ENCODE results near the gene SYT12.

The SYT12 gene

DNA sequence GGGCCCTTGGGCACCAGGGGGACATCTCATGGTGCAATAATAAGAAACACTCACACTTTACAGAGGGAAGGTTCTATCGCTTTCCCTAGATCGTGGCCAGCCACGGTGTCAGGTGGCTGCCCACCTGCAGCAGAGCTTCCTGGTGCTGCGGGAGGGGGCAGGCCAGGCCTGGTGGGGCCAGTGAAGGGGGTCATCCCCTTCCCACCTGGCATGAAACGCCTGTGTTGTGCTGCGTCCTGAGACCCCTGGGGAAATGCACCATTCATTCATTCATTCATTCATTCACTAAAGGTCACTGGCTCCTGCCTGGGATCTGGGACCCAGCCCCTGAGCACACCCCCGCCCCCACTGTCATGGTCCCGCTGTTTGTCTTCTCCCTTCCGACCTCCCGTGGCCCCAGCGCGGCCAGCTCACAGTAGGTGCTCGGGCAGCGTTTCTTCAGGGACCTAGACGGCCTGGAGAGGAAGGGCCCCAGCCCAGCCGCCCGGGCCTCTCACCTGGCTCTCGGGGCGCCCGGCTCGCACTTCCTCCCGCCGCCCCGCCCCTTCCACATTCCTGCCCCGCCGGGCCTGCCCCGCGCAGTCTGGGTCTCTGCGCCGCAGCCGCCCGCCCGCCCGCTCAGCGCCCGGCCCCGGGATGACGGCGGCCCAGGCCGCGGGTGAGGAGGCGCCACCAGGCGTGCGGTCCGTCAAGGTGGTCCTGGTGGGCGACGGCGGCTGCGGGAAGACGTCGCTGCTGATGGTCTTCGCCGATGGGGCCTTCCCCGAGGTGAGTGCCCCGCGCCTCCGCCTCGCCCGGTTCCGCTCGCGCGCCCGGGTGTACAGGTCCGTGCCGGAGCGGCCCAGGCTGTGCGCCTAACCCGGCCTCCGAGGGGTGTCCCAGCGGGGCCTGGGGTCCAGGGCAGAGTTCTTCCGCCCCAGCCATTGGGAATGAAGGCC lies 33.6 kb downstream of the SYT12 start, which contains the start of gene RHOD:
RHOD (plus strand) TSS at position 581 of the 938 bp plus-strand sequence; CDS start at position 637, 56 bp downstream.
- in situ Hi-C loops (cut with HindIII; ENCODE audit: low pct_unique_long_range_greater_than_20kb, low sequenced_read_pairs), result no loop called here
- DNase-seq (ENCODE audit: low read depth in 1 of 2, low spot score in 1 of 2), result peak; percentile 82 to 87
- TF ChIP-seq JUND (IDR thresholded peaks at IDR 0.05; ENCODE audit: low read depth), result no peak

DNA sequence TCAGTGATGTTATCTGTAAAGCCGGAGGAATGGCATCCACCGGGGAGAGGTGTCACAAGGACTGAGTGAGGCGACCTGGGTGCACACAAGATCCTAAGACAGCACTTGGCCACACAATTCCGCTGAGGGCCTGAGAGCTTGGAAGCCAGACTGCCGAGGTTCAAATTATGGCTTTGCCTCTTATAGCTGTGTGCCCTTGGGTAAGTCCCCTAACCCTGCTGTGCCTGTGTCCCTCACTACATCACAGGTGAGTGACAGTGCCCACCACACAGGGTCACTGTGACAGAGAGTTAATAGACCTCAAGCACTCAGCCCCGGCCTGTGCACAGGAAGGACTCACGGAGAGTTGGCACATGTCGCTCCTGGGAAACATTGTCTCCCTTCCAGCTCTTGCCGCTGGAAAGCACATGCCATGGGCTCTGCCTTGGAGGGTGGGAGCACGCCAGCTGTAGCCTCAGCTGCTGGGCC lies 34.3 kb downstream of the SYT12 start:
- no peak for TF ChIP-seq JUND (IDR thresholded peaks at IDR 0.05; ENCODE audit: low read depth)
- DNase-seq (ENCODE audit: low read depth in 1 of 2, low spot score in 1 of 2), result peak; percentile 51 to 70
- in situ Hi-C loops (cut with HindIII; ENCODE audit: low pct_unique_long_range_greater_than_20kb, low sequenced_read_pairs), result no loop called here

DNA sequence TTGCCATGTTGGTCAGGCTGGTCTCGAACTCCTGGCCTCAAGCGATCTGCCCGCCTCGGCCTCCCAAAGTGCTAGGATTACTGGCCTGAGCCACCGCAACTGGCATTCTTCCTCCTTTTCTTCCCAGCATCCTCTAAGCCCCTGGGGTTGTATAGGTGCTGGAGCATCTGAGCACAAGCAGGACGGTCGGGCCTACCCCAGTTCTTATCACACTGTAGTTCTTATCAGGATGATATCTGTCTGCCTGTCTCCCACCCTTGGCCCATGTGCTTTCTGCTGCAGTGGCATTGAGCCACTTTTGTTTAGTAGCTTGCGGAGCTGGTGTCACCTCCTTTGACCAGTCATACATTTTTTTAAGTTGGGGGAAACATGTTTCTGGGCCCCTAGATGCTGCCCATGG lies 35.6 kb downstream of the SYT12 start:
- no peak for DNase-seq (ENCODE audit: low read depth in 1 of 2, low spot score in 1 of 2)
- in situ Hi-C loops (cut with HindIII; ENCODE audit: low pct_unique_long_range_greater_than_20kb, low sequenced_read_pairs), result no loop called here
- no peak for TF ChIP-seq JUND (IDR thresholded peaks at IDR 0.05; ENCODE audit: low read depth)

GRCh38 chr11:67059671-67060070 lies 36.7 kb downstream of the SYT12 start:
- no peak for DNase-seq (ENCODE audit: low read depth in 1 of 2, low spot score in 1 of 2)
- TF ChIP-seq JUND (IDR thresholded peaks at IDR 0.05; ENCODE audit: low read depth), result no peak
- in situ Hi-C loops (cut with HindIII; ENCODE audit: low pct_unique_long_range_greater_than_20kb, low sequenced_read_pairs), result no loop called here

- TF ChIP-seq JUND (IDR thresholded peaks at IDR 0.05; ENCODE audit: low read depth), result no peak
- no peak for DNase-seq (ENCODE audit: low read depth in 1 of 2, low spot score in 1 of 2)
- in situ Hi-C loops (cut with HindIII; ENCODE audit: low pct_unique_long_range_greater_than_20kb, low sequenced_read_pairs), result no loop called here
These were observed 37.2 kb downstream of the SYT12 start for GRCh38 chr11:67060111-67060522.

DNA sequence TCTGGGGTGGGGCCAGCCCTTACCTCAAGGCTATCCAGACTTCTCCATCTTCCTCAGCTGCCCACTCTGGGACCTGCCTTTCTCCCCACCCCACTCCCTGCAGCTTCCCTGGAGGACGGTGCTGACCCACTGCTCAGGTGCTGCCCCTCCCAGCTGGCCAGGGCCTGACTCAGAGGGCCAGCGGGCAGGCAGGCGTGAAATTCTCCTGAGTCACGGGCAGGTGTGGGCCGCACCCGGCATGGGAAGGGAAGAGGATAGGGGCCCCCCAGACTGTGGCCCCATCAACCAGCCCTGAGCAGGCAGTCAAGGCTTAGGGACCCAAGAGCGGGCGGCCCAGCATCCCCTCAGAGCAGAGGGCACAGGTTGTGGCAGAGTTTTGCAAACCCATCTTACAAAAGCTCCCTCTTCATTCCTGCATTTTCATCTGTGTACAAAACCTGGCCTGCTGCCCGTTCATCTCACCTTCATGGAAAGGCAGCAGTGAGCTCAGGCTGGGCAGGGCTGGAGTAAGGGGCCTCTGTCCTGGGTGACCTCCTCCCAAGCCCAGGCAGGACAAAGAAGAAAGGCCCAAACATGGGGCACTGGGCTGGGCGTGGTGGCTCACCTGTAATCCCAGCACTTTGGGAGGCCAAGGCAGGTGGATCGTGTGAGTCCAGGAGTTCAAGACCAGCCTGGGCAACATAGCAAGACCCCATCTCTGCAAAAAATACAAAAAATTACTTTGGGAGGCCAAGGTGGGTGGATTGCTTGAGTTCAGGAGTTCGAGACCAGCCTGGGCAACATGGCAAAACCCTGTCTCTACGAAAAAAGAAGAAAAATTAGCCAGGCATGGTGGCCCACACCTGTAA lies 39.8 kb downstream of the SYT12 start:
- no peak for TF ChIP-seq JUND (IDR thresholded peaks at IDR 0.05; ENCODE audit: low read depth)
- in situ Hi-C loops (cut with HindIII; ENCODE audit: low pct_unique_long_range_greater_than_20kb, low sequenced_read_pairs), result no loop called here
- peak in 1 of 2 experiments; percentile 26 for DNase-seq (ENCODE audit: low read depth in 1 of 2, low spot score in 1 of 2)

GRCh38 chr11:67066333-67066709 lies 43.4 kb downstream of the SYT12 start:
- TF ChIP-seq JUND (IDR thresholded peaks at IDR 0.05; ENCODE audit: low read depth), result no peak
- no peak for DNase-seq (ENCODE audit: low read depth in 1 of 2, low spot score in 1 of 2)
- in situ Hi-C loops (cut with HindIII; ENCODE audit: low pct_unique_long_range_greater_than_20kb, low sequenced_read_pairs), result no loop called here

- in situ Hi-C loops (cut with HindIII; ENCODE audit: low pct_unique_long_range_greater_than_20kb, low sequenced_read_pairs), result no loop called here
- TF ChIP-seq JUND (IDR thresholded peaks at IDR 0.05; ENCODE audit: low read depth), result no peak
- peak; percentile 75 to 84 for DNase-seq (ENCODE audit: low read depth in 1 of 2, low spot score in 1 of 2)
These were observed 48.7 kb downstream of the SYT12 start for GRCh38 chr11:67071420-67072284.

GRCh38 chr11:67072295-67072694 lies 49.4 kb downstream of the SYT12 start:
- no peak for TF ChIP-seq JUND (IDR thresholded peaks at IDR 0.05; ENCODE audit: low read depth)
- DNase-seq (ENCODE audit: low read depth in 1 of 2, low spot score in 1 of 2), result no peak
- in situ Hi-C loops (cut with HindIII; ENCODE audit: low pct_unique_long_range_greater_than_20kb, low sequenced_read_pairs), result no loop called here

DNA sequence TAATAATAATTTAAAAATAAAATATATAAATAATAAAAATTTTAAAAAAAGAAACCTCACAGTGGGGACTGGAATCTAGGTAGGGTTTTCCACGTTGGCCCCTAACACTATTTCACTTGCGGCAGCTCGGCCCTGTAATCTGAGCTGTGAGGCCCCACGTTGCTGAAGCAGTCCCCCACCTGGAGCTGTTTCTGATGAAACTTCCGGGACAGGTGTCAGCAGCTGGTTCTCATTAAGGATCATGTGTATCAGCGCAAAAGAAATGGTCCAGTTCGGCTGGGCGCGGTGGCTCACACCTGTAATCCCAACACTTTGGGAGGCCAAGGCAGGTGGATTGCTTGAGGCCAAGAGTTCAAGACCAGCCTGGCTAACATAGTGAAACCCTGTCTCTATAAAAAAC lies 51.0 kb downstream of the SYT12 start:
- in situ Hi-C loops (cut with HindIII; ENCODE audit: low pct_unique_long_range_greater_than_20kb, low sequenced_read_pairs), result no loop called here
- DNase-seq (ENCODE audit: low read depth in 1 of 2, low spot score in 1 of 2), result no peak
- no peak for TF ChIP-seq JUND (IDR thresholded peaks at IDR 0.05; ENCODE audit: low read depth)

- in situ Hi-C loops (cut with HindIII; ENCODE audit: low pct_unique_long_range_greater_than_20kb, low sequenced_read_pairs), result no loop called here
- TF ChIP-seq JUND (IDR thresholded peaks at IDR 0.05; ENCODE audit: low read depth), result no peak
- DNase-seq (ENCODE audit: low read depth in 1 of 2, low spot score in 1 of 2), result no peak
These were observed 53.3 kb downstream of the SYT12 start for GRCh38 chr11:67076202-67076601.
